A549 treated with Hydrocortisone at 1 μM for 4 hours (cell line): ENCODE data around the gene IL17RE. TPM values are rescaled to one million over a fixed set of nuclear protein-coding genes. Genes with fewer than 3 reads are reported as not detected.

Experiments used
- total RNA-seq: library from RNA; stranded (reverse); fragments of 200-300 nt; extraction: Qiagen RNA extraction; gene quantifications from 5 replicates; pipeline ENCODE4 v1.2.3, GENCODE V29; 2022

IL17RE gene
- 1.4 to 2.3 TPM (median 1.6 TPM) in 5 replicates for total RNA-seq

GRCh38 chr3:9902372-9903237 lies at the start of gene IL17RE:
Gene IL17RE, plus strand, starts transcription at chr3:9902848. Its CDS starts 85 bp downstream, at chr3:9902933.

GRCh38 chr3:9879830-9880549 lies 22.7 kb upstream of the IL17RE start, which contains the start of gene CIDEC:
Gene CIDEC, minus strand, starts transcription at chr3:9880253. Its CDS starts 1,767 bp downstream, at chr3:9878486.

GRCh38 chr3:9890249-9891071 lies 12.2 kb upstream of the IL17RE start, which contains the start of gene JAGN1:
Gene JAGN1, plus strand, starts transcription at chr3:9890610. Its CDS starts 113 bp downstream, at chr3:9890723.

GRCh38 chr3:9916734-9917680 lies 14.4 kb downstream of the IL17RE start, which contains the start of gene IL17RC:
Gene IL17RC, plus strand, starts transcription at chr3:9917098. Its CDS starts 218 bp downstream, at chr3:9917316.

GRCh38 chr3:9933561-9934234 lies 31.1 kb downstream of the IL17RE start, which contains the start of gene CRELD1:
Gene CRELD1, plus strand, starts transcription at chr3:9933834. Its CDS starts 605 bp downstream, at chr3:9934439.

GRCh38 chr3:9951962-9952805 lies 49.5 kb downstream of the IL17RE start, which contains the start of gene PRRT3:
Gene PRRT3, minus strand, starts transcription at chr3:9952408. Its CDS starts 2,293 bp downstream, at chr3:9950115.

Other genes with a start within 250 kb of the IL17RE start
- 0.10 to 0.30 TPM (median 0.18 TPM) in 5 replicates for gene CPNE9, start 199.0 kb upstream of the IL17RE start, total RNA-seq
- 16.3 to 20.4 TPM (median 18.2 TPM) in 5 replicates for gene BRPF1, start 171.1 kb upstream of the IL17RE start, total RNA-seq
- gene OGG1, start 152.9 kb upstream of the IL17RE start, total RNA-seq: 13.5 to 18.2 TPM (median 16.6 TPM) in 5 replicates
- gene CAMK1, start 132.9 kb upstream of the IL17RE start, total RNA-seq: 14.6 to 18.4 TPM (median 17.2 TPM) in 5 replicates
- 58.9 to 62.3 TPM (median 60.1 TPM) in 5 replicates for gene TADA3, start 110.4 kb upstream of the IL17RE start, total RNA-seq
- 152 to 264 TPM (median 157 TPM) in 5 replicates for gene ARPC4, start 109.8 kb upstream of the IL17RE start, total RNA-seq
- 7.1 to 7.8 TPM (median 7.4 TPM) in 5 replicates for gene TTLL3, start 92.6 kb upstream of the IL17RE start, total RNA-seq
- gene RPUSD3, start 58.8 kb upstream of the IL17RE start, total RNA-seq: 51.9 to 63.3 TPM (median 60.5 TPM) in 5 replicates
- 61.6 to 88.8 TPM (median 71.7 TPM) in 5 replicates for gene CIDEC, start 22.6 kb upstream of the IL17RE start, total RNA-seq
- gene JAGN1, start 12.2 kb upstream of the IL17RE start, total RNA-seq: 78.5 to 106 TPM (median 99.5 TPM) in 5 replicates
- 27.3 to 35.3 TPM (median 31.1 TPM) in 5 replicates for gene IL17RC, start 14.2 kb downstream of the IL17RE start, total RNA-seq
- 11.6 to 14.0 TPM (median 13.1 TPM) in 5 replicates for gene CRELD1, start 31.0 kb downstream of the IL17RE start, total RNA-seq
- gene PRRT3, start 49.6 kb downstream of the IL17RE start, total RNA-seq: 1.4 to 1.9 TPM (median 1.6 TPM) in 5 replicates
- 110 to 145 TPM (median 116 TPM) in 5 replicates for gene EMC3, start 84.0 kb downstream of the IL17RE start, total RNA-seq
- 16.5 to 24.4 TPM (median 18.0 TPM) in 5 replicates for gene FANCD2, start 123.6 kb downstream of the IL17RE start, total RNA-seq
- not detected in 5 replicates for gene FANCD2OS, start 205.4 kb downstream of the IL17RE start, total RNA-seq
- 166 to 178 TPM (median 176 TPM) in 5 replicates for gene BRK1, start 212.8 kb downstream of the IL17RE start, total RNA-seq
- gene VHL, start 238.9 kb downstream of the IL17RE start, total RNA-seq: 24.8 to 31.4 TPM (median 29.0 TPM) in 5 replicates